Measurements from ENCODE around the gene SARDH. TPM values are rescaled to one million over a fixed set of nuclear protein-coding genes. Genes with fewer than 3 reads are reported as not detected.

The SARDH gene
- total RNA-seq, 4 donors from 2014 or later, result 0.47 to 5.0 (median 0.95) TPM

DNA sequence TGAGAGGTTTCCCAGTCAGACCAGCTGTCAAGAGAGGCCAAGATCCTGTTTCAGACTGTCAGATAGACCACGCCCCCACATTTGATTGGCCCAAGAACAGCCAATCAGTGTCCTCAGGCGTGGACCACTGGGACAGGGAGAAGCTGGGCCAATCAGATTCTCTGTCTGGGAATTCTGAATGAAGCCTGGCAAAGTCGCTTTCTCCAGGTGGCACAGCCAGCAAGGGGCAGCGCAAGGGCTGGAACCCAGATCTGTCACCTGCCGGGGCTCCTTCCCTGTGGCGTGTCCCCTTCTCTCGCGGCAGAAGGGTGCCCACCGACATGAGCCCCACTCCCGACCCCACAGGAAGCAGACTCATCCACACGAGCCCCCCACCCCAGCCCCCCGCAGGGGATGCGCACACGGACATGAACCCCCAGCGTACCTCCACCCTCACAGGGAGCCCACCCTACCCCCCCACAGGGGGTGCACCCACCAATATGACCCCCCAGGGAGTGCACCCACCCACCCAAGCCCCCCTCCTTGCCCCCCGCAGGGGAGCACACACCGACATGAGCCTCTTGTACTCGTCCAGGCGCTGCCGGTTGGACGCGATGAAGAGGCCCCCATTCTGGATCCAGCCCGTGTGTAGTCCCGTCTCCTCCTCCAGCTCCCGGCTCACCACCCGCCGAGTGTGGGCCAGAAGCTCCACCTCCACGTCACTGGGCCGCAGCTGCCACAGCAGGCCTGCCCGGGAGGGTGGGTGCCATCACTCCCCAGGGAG, 6.1 kb downstream of the SARDH start:
- Histone ChIP-seq H3K27me3 (no peaks in the 10 kb centered on the region), H3K4me3 (no peak overlapping the region), H3K9me3 (no peaks in the 10 kb centered on the region), H3K36me3 (no peaks in the 10 kb centered on the region), H3K4me1 (peaks cover 0 to 4% (median 0%) of the 10 kb centered on the region in 4 donors), H3K27ac (no peak overlapping the region)
- no peak for TF ChIP-seq POLR2A (IDR thresholded peaks at IDR 0.05)
- TF ChIP-seq, protein P1, sequence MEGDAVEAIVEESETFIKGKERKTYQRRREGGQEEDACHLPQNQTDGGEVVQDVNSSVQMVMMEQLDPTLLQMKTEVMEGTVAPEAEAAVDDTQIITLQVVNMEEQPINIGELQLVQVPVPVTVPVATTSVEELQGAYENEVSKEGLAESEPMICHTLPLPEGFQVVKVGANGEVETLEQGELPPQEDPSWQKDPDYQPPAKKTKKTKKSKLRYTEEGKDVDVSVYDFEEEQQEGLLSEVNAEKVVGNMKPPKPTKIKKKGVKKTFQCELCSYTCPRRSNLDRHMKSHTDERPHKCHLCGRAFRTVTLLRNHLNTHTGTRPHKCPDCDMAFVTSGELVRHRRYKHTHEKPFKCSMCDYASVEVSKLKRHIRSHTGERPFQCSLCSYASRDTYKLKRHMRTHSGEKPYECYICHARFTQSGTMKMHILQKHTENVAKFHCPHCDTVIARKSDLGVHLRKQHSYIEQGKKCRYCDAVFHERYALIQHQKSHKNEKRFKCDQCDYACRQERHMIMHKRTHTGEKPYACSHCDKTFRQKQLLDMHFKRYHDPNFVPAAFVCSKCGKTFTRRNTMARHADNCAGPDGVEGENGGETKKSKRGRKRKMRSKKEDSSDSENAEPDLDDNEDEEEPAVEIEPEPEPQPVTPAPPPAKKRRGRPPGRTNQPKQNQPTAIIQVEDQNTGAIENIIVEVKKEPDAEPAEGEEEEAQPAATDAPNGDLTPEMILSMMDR (IDR thresholded peaks at IDR 0.05), result no peak
- peak in 1 of 3 donors; percentile 40 for DNase-seq

DNA sequence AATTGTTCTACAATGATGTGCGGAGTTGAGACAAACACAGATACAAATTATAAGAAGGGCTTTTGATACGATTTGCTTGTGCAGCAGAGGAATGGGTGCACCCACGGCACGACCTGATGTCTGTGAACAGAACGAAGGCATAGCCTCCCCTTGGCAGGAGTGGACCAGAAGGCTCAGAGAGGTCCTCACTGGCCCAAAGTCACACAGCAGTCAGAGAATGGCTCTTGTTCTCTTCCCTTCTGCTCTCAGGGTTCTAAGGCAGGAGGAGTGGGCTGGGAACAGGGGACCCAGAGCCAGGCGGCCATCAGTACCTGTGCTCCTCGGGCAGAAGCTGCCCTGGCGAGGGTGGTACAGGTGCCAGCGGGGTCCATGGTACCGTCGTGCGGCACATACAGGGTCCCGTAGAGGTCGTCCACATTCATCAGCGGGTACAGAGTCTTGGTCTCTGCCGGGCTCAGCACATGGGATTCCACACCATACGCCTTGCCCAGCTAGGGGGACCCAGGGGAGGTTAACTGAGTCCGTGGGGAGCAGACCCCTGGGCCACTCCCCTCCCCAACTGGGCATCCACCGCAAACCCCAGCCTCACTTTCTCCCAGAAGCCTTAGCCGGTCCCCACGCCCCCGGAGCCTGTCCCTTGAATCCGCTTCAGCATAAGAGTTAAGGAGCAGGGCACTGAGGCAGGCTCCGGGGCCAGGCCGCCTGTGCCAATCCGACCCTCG, 7.0 kb downstream of the SARDH start:
- H3K27me3 ChIP-seq, result no peaks in the 10 kb centered on the region
- TF ChIP-seq, protein P1 (IDR thresholded peaks at IDR 0.05), result no peak
- no peaks in the 10 kb centered on the region for H3K9me3 ChIP-seq
- no peak overlapping the region for H3K4me3 ChIP-seq
- no peak for DNase-seq
- H3K4me1 ChIP-seq, result peaks cover 0 to 4% (median 0%) of the 10 kb centered on the region in 4 donors
- H3K36me3 ChIP-seq, result no peaks in the 10 kb centered on the region
- no peak overlapping the region for H3K27ac ChIP-seq

DNA sequence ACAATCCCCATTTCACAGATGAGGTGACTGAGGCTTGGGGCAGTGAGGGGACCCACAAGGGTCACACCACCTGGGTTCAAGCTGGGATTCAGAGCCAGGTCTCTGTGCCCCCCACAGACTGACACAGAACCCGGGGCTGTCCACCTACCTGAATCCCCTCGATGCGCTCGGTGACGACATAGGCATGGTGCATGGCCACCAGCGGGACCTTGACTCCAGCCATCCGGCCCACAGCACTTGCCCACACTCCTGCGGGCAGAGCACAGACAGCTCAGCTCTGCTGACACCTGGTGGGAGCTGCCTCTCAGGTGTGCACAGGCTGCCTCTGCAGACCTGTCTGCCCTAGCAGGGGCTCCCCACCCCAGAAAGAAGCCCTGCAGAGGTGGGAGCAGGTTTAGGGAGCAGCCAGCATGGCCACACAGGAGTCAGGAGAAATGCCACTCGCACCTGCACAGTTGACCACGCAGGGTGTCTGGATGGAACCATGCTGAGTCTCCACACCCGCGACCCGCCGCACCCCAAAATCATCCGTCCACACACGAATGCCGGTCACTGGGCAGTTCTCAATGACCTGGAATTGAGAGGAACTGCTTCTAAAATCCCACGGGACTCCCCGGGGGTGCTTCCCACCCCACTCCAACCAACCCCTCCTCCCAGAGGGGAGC, 8.4 kb downstream of the SARDH start:
- H3K9me3 ChIP-seq, result no peaks in the 10 kb centered on the region
- no peak for TF ChIP-seq POLR2A (IDR thresholded peaks at IDR 0.05)
- TF ChIP-seq, protein P1 (IDR thresholded peaks at IDR 0.05), result no peak
- no peak overlapping the region for H3K27ac ChIP-seq
- H3K4me3 ChIP-seq, result no peak overlapping the region
- H3K4me1 ChIP-seq, result peaks cover 0 to 2% (median 0%) of the 10 kb centered on the region in 4 donors
- no peaks in the 10 kb centered on the region for H3K36me3 ChIP-seq
- DNase-seq, result peak in 1 of 3 donors; percentile 41
- no peaks in the 10 kb centered on the region for H3K27me3 ChIP-seq

DNA sequence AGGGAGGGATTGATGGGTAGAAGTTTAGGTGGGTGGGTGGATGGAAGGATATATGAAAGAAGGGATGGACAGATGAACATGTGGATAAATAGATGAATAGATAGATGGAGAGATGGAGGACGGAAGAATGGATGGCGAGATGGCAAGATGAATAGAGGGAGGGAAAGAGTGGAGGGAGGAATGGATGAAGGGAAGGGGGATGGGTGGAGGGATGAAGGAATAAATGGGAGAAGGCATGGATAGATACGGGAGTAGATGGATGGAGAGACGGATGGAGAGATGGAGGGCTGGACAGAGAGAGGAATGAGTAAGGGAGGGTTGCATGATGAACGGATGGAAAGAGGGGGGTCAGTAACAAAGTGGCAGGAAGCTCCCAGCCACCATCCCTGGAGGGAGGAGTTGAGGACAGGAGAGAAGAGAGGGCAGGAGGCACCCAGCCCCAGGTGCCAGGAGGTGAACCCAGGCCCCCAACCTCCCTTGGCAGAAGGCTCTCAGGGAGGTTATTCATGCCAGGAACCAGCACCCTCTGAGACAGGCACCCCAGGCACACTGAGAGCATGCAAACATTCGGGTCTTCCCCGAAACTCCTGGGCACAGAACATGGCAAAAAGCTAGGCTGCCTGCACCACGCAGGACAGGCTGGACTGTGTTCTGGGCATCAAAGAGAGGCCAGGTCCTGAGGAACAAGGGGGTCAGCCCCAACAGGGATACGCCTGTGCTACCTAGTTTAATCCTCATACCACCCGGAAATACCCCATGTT, 9.1 kb downstream of the SARDH start:
- no peaks in the 10 kb centered on the region for H3K4me1 ChIP-seq
- no peaks in the 10 kb centered on the region for H3K36me3 ChIP-seq
- H3K27me3 ChIP-seq, result no peaks in the 10 kb centered on the region
- TF ChIP-seq, protein P1 (IDR thresholded peaks at IDR 0.05), result no peak
- no peak for TF ChIP-seq POLR2A (IDR thresholded peaks at IDR 0.05)
- no peaks in the 10 kb centered on the region for H3K9me3 ChIP-seq
- DNase-seq, result no peak
- H3K4me3 ChIP-seq, result no peak overlapping the region
- H3K27ac ChIP-seq, result no peak overlapping the region

DNA sequence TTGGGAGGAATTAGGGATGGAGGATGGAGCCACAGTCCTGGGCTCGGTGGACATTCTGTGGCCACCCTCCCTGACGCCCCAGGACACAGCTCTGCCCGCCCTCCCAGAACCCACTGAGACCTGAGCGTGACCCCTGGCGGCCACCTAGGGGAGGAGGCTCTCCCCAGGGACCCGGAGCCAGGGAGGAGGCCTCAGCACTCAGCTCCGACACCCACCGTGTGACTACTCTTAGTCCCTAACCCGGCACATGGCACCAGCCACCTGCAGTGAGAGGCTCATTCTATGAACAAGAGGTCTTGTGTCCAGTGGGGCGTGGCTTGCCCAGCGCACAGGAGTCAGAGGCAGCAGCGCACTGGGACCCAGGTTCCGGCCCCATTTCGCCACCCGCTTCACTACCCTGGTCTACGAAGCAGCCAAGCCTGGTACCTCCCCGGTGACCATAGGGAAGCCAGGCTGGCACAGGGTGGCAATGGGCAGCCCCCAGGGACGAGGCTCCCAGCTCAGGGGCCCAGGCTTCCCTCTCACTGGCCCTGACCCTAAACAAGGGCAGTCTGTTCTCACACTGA, 10.2 kb downstream of the SARDH start:
- H3K9me3 ChIP-seq, result no peaks in the 10 kb centered on the region
- no peak overlapping the region for H3K27ac ChIP-seq
- TF ChIP-seq POLR2A (IDR thresholded peaks at IDR 0.05), result no peak
- TF ChIP-seq, protein P1 (IDR thresholded peaks at IDR 0.05), result no peak
- no peak overlapping the region for H3K4me3 ChIP-seq
- no peaks in the 10 kb centered on the region for H3K27me3 ChIP-seq
- DNase-seq, result peak in 1 of 3 donors; percentile 42
- no peaks in the 10 kb centered on the region for H3K4me1 ChIP-seq
- H3K36me3 ChIP-seq, result no peaks in the 10 kb centered on the region
